HCT116 (cell line): Measurements from ENCODE around the gene WWOX. TPM values are rescaled to one million over a fixed set of nuclear protein-coding genes. Genes with fewer than 3 reads are reported as not detected.

Experiments used
- ATAC-seq: fragments of 200-7000 bp; cut with Tn5 transposase; 2 replicates; pipeline ENCODE4 v1.9.1; 2020; ENCODE audit warnings: mild to moderate bottlenecking, moderate library complexity
- BruUV-seq: library from RNA; stranded (reverse); fragments of 400-500 nt; replicated peaks from 2 replicates; lab custom pipeline; 2021; lab: Mats Ljungman, UMichigan
- CTCF ChIA-PET: fragments of 300-600 bp; sonication (Branson Sonifier 250); formaldehyde crosslinking; loops from one replicate; lab custom pipeline; 2021; ENCODE audit warnings: antibody characterized with exemption; lab: Charles Lee
- POLR2A ChIA-PET: fragments of 300-600, 350-600 bp; sonication (Branson Sonifier 250); formaldehyde crosslinking; loops from one replicate; lab custom pipeline; 2021; ENCODE audit warnings: antibody characterized with exemption; lab: Charles Lee
- RAD21 ChIA-PET, 2 experiments: fragments of 300-600 bp; sonication (Branson Sonifier 250); formaldehyde crosslinking; loops; one replicate each; lab custom pipeline; 2023; ENCODE audit warnings: low total read pairs in 2 of 2; ENCODE audit not compliant: uncharacterized antibody in 2 of 2, unreplicated experiment in 2 of 2, low non-redundant PET in 1 of 2; lab: Charles Lee
- DNase-seq: peaks from one replicate; pipeline ENCODE4 v3.0.0-alpha.2; 2010; ENCODE audit warnings: low read depth, low spot score
- H2AFZ ChIP-seq: fragments of 200-600 bp; shearing (Covaris generic), sonication (generic); 2 replicates; pipeline ENCODE4 v1.6.1; 2017; ENCODE audit warnings: low read depth, mixed run types, mixed read lengths, antibody characterized with exemption, low read length; ENCODE audit not compliant: poor library complexity, severe bottlenecking
- H3K27ac ChIP-seq: 2 replicates; pipeline ENCODE4 v1.5.1; 2012; ENCODE audit warnings: low read depth, low read length
- H3K27me3 ChIP-seq: fragments of 200-600 bp; sonication (generic); 2 replicates; pipeline ENCODE4 v1.6.1; 2016; ENCODE audit warnings: mixed run types, low read length, mixed read lengths; ENCODE audit not compliant: insufficient read depth
- H3K36me3 ChIP-seq, 2 experiments: fragments of 200-500 bp in 1 of 2; fragments of 200-600 bp in 1 of 2; sonication (Bioruptor generic) in 1 of 2; sonication (generic) in 1 of 2; 2 replicates each; pipeline versions ENCODE4 v1.5.1 to v1.6.1; 2014 to 2016; ENCODE audit warnings: low read length in 2 of 2, inconsistent platforms in 1 of 2, mixed read lengths in 1 of 2, mixed run types in 1 of 2; ENCODE audit not compliant: insufficient read depth in 2 of 2, control insufficient read depth in 1 of 2
- H3K4me1 ChIP-seq, 2 experiments: fragments of 200-600 bp in 1 of 2; sonication (generic) in 1 of 2; 2 replicates each; pipeline versions ENCODE4 v1.5.1 to v1.6.1; 2012 to 2017; ENCODE audit warnings: low read length in 2 of 2, inconsistent platforms in 1 of 2, mild to moderate bottlenecking in 1 of 2, mixed read lengths in 1 of 2, mixed run types in 1 of 2, moderate library complexity in 1 of 2; ENCODE audit not compliant: insufficient read depth in 2 of 2, control insufficient read depth in 1 of 2
- H3K4me2 ChIP-seq: fragments of 200-600 bp; sonication (generic); 2 replicates; pipeline ENCODE4 v1.6.1; 2017; ENCODE audit warnings: mixed run types, low read length, mixed read lengths
- H3K4me3 ChIP-seq, 2 experiments: fragments of 200-600 bp in 1 of 2; sonication (generic) in 1 of 2; replicated peaks in 1 of 2; 2 replicates each; pipeline ENCODE4 v1.5.1; 2011 to 2016; ENCODE audit warnings: low read length in 2 of 2, control low read depth in 1 of 2, low read depth in 1 of 2, mild to moderate bottlenecking in 1 of 2, mixed read lengths in 1 of 2, mixed run types in 1 of 2
- H3K79me2 ChIP-seq: fragments of 200-600 bp; sonication (generic); 2 replicates; pipeline ENCODE4 v1.6.1; 2017; ENCODE audit warnings: mild to moderate bottlenecking, mixed run types, low read length, moderate library complexity, mixed read lengths; ENCODE audit not compliant: insufficient read depth
- H3K9ac ChIP-seq: fragments of 200-600 bp; sonication (generic); 2 replicates; pipeline ENCODE4 v1.6.1; 2016; ENCODE audit warnings: low read length, mixed read lengths
- H3K9me2 ChIP-seq: fragments of 200-600 bp; sonication (generic), shearing (Covaris generic); 2 replicates; pipeline ENCODE4 v1.6.1; 2017; ENCODE audit warnings: mixed run types, mild to moderate bottlenecking, moderate library complexity; ENCODE audit not compliant: insufficient read depth
- H3K9me3 ChIP-seq, 2 experiments: fragments of 200-500 bp in 1 of 2; fragments of 200-600 bp in 1 of 2; sonication (Bioruptor generic) in 1 of 2; sonication (generic) in 1 of 2; 2 replicates each; pipeline ENCODE4 v1.6.1; 2014 to 2017; ENCODE audit warnings: low read length in 2 of 2, mixed read lengths in 2 of 2, inconsistent platforms in 1 of 2, low read depth in 1 of 2, mild to moderate bottlenecking in 1 of 2, mixed run types in 1 of 2, moderate library complexity in 1 of 2; ENCODE audit not compliant: control insufficient read depth in 1 of 2, insufficient read depth in 1 of 2
- H4K20me1 ChIP-seq: fragments of 200-600 bp; sonication (generic), shearing (Covaris generic); 2 replicates; pipeline ENCODE4 v1.6.1; 2017; ENCODE audit warnings: mixed run types, mild to moderate bottlenecking, moderate library complexity; ENCODE audit not compliant: insufficient read depth
- CBX3 ChIP-seq: IDR thresholded peaks from 2 replicates; pipeline ENCODE4 v1.6.1; 2012; ENCODE audit warnings: low read depth
- ELF1 ChIP-seq: IDR thresholded peaks from 2 replicates; pipeline ENCODE4 v1.6.1; 2012; ENCODE audit warnings: low read depth, borderline replicate concordance
- JUND ChIP-seq: IDR thresholded peaks from 2 replicates; pipeline ENCODE4 v1.6.1; 2012
- POLR2AphosphoS5 ChIP-seq: IDR thresholded peaks from 2 replicates; pipeline ENCODE4 v1.6.1; 2011; ENCODE audit warnings: mild to moderate bottlenecking, low read depth, low read length, moderate library complexity
- SP1 ChIP-seq: IDR thresholded peaks from 2 replicates; pipeline ENCODE4 v1.6.1; 2012; ENCODE audit warnings: low read depth
- SRF ChIP-seq: IDR thresholded peaks from 2 replicates; pipeline ENCODE4 v1.6.1; 2012; ENCODE audit warnings: low read depth
- YY1 ChIP-seq: IDR thresholded peaks from 2 replicates; pipeline ENCODE4 v1.6.1; 2011; ENCODE audit warnings: low read length, low read depth, moderate library complexity, mild to moderate bottlenecking; ENCODE audit not compliant: insufficient replicate concordance; ENCODE audit errors: extremely low read depth
- ZFX ChIP-seq: fragments of 450-650 bp; IDR thresholded peaks from 2 replicates; pipeline ENCODE4 v1.6.1; 2017
- intact Hi-C: fragments of 100-400 bp; cut with micrococcal nuclease; formaldehyde crosslinking; loops from 2 replicates; pipeline ENCODE4 v1.10.0; 2022
- total RNA-seq: library from RNA; stranded (reverse); gene quantifications from one replicate; pipeline ENCODE4 v1.2.1, GENCODE V29; 2021; ENCODE audit not compliant: unreplicated experiment
- TF ChIP-seq, protein P1 (sequence below): IDR thresholded peaks from 2 replicates; pipeline ENCODE4 v1.6.1; 2011; ENCODE audit warnings: mild to moderate bottlenecking, low read length, moderate library complexity; ENCODE audit not compliant: insufficient replicate concordance; ENCODE audit errors: extremely low read depth
- TF ChIP-seq, protein P2 (sequence below): IDR thresholded peaks from 2 replicates; pipeline ENCODE4 v1.6.1; 2012
- TF ChIP-seq, protein P3 (sequence below): IDR thresholded peaks from 2 replicates; pipeline ENCODE4 v1.6.1; 2012

WWOX gene
- total RNA-seq, 1 experiment from 2014 or later, result 13.7 TPM

DNA sequence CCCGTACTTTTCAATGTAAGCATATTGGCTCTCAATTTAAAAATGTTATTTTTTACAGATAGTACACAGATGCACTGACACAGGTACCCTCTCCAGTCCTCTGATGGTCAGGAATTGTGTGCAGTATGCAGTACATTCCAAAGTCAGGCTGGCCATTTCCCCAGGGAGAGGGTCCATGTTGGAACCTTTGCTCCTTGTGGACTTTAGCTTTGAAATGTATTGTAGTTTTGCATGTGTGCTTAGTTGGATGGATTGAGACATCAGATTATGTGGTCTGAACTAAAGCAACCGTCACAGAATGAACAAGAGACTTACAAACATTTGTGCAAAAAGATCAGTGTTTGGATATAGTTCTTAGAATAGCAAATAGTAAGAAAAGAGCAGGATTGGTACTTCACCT, 381.1 kb downstream of the WWOX start:
- Histone ChIP-seq H3K27ac (no peak overlapping the region), H3K9me2 (no peaks in the 10 kb centered on the region), H2AFZ (no peak overlapping the region), H3K4me1 (no peaks in the 10 kb centered on the region), H4K20me1 (no peaks in the 10 kb centered on the region), H3K4me3 (no peak overlapping the region), H3K9ac (no peak overlapping the region), H3K27me3 (no peaks in the 10 kb centered on the region), H3K79me2 (no peaks in the 10 kb centered on the region), H3K4me2 (no peak overlapping the region), H3K36me3 (no peaks in the 10 kb centered on the region), H3K9me3 (no peaks in the 10 kb centered on the region)
- TF ChIP-seq, protein P1, sequence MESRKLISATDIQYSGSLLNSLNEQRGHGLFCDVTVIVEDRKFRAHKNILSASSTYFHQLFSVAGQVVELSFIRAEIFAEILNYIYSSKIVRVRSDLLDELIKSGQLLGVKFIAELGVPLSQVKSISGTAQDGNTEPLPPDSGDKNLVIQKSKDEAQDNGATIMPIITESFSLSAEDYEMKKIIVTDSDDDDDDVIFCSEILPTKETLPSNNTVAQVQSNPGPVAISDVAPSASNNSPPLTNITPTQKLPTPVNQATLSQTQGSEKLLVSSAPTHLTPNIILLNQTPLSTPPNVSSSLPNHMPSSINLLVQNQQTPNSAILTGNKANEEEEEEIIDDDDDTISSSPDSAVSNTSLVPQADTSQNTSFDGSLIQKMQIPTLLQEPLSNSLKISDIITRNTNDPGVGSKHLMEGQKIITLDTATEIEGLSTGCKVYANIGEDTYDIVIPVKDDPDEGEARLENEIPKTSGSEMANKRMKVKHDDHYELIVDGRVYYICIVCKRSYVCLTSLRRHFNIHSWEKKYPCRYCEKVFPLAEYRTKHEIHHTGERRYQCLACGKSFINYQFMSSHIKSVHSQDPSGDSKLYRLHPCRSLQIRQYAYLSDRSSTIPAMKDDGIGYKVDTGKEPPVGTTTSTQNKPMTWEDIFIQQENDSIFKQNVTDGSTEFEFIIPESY, result no peak
- TF ChIP-seq SRF (no peak), SP1 (no peak), POLR2AphosphoS5 (no peak), ELF1 (no peak), CBX3 (no peak), ZFX (no peak), JUND (no peak), YY1 (no peak)
- TF ChIP-seq, protein P2, sequence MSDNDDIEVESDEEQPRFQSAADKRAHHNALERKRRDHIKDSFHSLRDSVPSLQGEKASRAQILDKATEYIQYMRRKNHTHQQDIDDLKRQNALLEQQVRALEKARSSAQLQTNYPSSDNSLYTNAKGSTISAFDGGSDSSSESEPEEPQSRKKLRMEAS, result no peak
- TF ChIP-seq, protein P3, sequence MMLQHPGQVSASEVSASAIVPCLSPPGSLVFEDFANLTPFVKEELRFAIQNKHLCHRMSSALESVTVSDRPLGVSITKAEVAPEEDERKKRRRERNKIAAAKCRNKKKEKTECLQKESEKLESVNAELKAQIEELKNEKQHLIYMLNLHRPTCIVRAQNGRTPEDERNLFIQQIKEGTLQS, result no peak
- intact Hi-C loops, result no loop called here
- ChIA-PET POLR2A (no interaction called here), RAD21 (no interaction called here), CTCF (no interaction called here)
- DNase-seq, result no peak
- no peak for ATAC-seq
- BruUV-seq, result no TSS peak
